Measurements from ENCODE around the gene SNX30. TPM values are rescaled to one million over a fixed set of nuclear protein-coding genes. Genes with fewer than 3 reads are reported as not detected.
A peak's percentile ranks its signal among the peaks of the same experiment; 100 is the strongest.

The SNX30 gene
- total and polyA plus RNA-seq, 4 donors, result 1.8 to 13.5 (median 6.5) TPM

GRCh38 chr9:112774006-112774996 is 23.7 kb downstream of the SNX30 start:
- no peak overlapping the region for H3K9ac ChIP-seq (ENCODE audit: low read depth in 1 of 2, low read length in 2 of 2)
- peaks cover 0 to 10% (median 6%) of the 10 kb centered on the region in 4 donors for H3K4me1 ChIP-seq (ENCODE audit: control insufficient read depth in 4 of 4, insufficient read depth in 4 of 4, low read length in 3 of 4)
- no peak overlapping the region for H3K4me3 ChIP-seq (ENCODE audit: low read depth in 1 of 3, low read length in 3 of 3)
- no peak overlapping the region for H3K27ac ChIP-seq (ENCODE audit: low read depth in 1 of 2, low read length in 2 of 2)
- TF ChIP-seq RXRA (IDR thresholded peaks at IDR 0.05) (no peak), TAF1 (conservative IDR thresholded peaks at IDR 0.05) (no peak), ATF3 (IDR thresholded peaks at IDR 0.05) (no peak), SP1 (IDR thresholded peaks at IDR 0.05) (no peak), FOXA2 (IDR thresholded peaks at IDR 0.05) (no peak), GABPA (IDR thresholded peaks at IDR 0.05 in 1 of 2, conservative IDR thresholded peaks at IDR 0.05 in 1 of 2) (no peak), HNF4A (conservative IDR thresholded peaks at IDR 0.05) (peak in 1 of 2 donors; percentile 12)
- TF ChIP-seq, protein P1, sequence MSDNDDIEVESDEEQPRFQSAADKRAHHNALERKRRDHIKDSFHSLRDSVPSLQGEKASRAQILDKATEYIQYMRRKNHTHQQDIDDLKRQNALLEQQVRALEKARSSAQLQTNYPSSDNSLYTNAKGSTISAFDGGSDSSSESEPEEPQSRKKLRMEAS (IDR thresholded peaks at IDR 0.05), result no peak
- no peaks in the 10 kb centered on the region for H3K9me3 ChIP-seq (ENCODE audit: control insufficient read depth in 4 of 4, low read length in 3 of 4)
- 74% methylated on average over 9 of the region's 9 CpGs for WGBS
- H3K36me3 ChIP-seq (ENCODE audit: control insufficient read depth in 4 of 4, insufficient read depth in 3 of 4, low read depth in 1 of 4, low read length in 3 of 4), result no peaks in the 10 kb centered on the region
- DNase-seq (ENCODE audit: low spot score), result no peak
- no peaks in the 10 kb centered on the region for H3K27me3 ChIP-seq (ENCODE audit: control insufficient read depth in 4 of 4, insufficient read depth in 4 of 4, low read length in 3 of 4)

- H3K27me3 ChIP-seq (ENCODE audit: control insufficient read depth in 4 of 4, insufficient read depth in 4 of 4, low read length in 3 of 4), result no peaks in the 10 kb centered on the region
- H3K9me3 ChIP-seq (ENCODE audit: control insufficient read depth in 4 of 4, low read length in 3 of 4), result no peaks in the 10 kb centered on the region
- TF ChIP-seq, protein P1 (IDR thresholded peaks at IDR 0.05), result no peak
- TF ChIP-seq YY1 (IDR thresholded peaks at IDR 0.05) (no peak), FOXA1 (IDR thresholded peaks at IDR 0.05) (no peak), HNF4A (conservative IDR thresholded peaks at IDR 0.05) (no peak), JUND (IDR thresholded peaks at IDR 0.05) (no peak), NR2F2 (IDR thresholded peaks at IDR 0.05) (no peak), REST (IDR thresholded peaks at IDR 0.05) (no peak), ATF3 (IDR thresholded peaks at IDR 0.05) (no peak), RAD21 (IDR thresholded peaks at IDR 0.05) (no peak), GABPA (IDR thresholded peaks at IDR 0.05 in 1 of 2, conservative IDR thresholded peaks at IDR 0.05 in 1 of 2) (no peak), EGR1 (IDR thresholded peaks at IDR 0.05; ENCODE audit: low read depth in 2 of 2) (no peak), RXRA (IDR thresholded peaks at IDR 0.05) (no peak), SP1 (IDR thresholded peaks at IDR 0.05) (no peak), HNF4G (IDR thresholded peaks at IDR 0.05) (no peak), FOXA2 (IDR thresholded peaks at IDR 0.05) (no peak), TAF1 (conservative IDR thresholded peaks at IDR 0.05) (no peak), ZBTB33 (IDR thresholded peaks at IDR 0.05) (no peak)
- TF ChIP-seq, protein P2, sequence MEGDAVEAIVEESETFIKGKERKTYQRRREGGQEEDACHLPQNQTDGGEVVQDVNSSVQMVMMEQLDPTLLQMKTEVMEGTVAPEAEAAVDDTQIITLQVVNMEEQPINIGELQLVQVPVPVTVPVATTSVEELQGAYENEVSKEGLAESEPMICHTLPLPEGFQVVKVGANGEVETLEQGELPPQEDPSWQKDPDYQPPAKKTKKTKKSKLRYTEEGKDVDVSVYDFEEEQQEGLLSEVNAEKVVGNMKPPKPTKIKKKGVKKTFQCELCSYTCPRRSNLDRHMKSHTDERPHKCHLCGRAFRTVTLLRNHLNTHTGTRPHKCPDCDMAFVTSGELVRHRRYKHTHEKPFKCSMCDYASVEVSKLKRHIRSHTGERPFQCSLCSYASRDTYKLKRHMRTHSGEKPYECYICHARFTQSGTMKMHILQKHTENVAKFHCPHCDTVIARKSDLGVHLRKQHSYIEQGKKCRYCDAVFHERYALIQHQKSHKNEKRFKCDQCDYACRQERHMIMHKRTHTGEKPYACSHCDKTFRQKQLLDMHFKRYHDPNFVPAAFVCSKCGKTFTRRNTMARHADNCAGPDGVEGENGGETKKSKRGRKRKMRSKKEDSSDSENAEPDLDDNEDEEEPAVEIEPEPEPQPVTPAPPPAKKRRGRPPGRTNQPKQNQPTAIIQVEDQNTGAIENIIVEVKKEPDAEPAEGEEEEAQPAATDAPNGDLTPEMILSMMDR (IDR thresholded peaks at IDR 0.05; ENCODE audit: low read depth, low read length, missing input control), result no peak
Observed at GRCh38 chr9:112777914-112778313, 27.4 kb downstream of the SNX30 start.

More at GRCh38 chr9:112777914-112778313, 27.4 kb downstream of the SNX30 start:
- Histone ChIP-seq H3K4me3 (ENCODE audit: low read depth in 1 of 3, low read length in 3 of 3) (no peak overlapping the region), H3K36me3 (ENCODE audit: control insufficient read depth in 4 of 4, insufficient read depth in 3 of 4, low read depth in 1 of 4, low read length in 3 of 4) (no peaks in the 10 kb centered on the region), H3K4me1 (ENCODE audit: control insufficient read depth in 4 of 4, insufficient read depth in 4 of 4, low read length in 3 of 4) (peaks cover 0 to 10% (median 6%) of the 10 kb centered on the region in 4 donors), H3K27ac (ENCODE audit: low read depth in 1 of 2, low read length in 2 of 2) (no peak overlapping the region), H3K9ac (ENCODE audit: low read depth in 1 of 2, low read length in 2 of 2) (no peak overlapping the region)
- no peak for DNase-seq (ENCODE audit: low spot score)

All from liver (tissue), 9 donors.